Activated T-cell treated with anti-CD3 and anti-CD28 coated beads, Interleukin-2, amount 50 U/mL, for 4 hours (primary cell): Measurements from ENCODE around the gene NAPB. TPM values are rescaled to one million over a fixed set of nuclear protein-coding genes. Genes with fewer than 3 reads are reported as not detected.

Experiments
- ATAC-seq, 2 donors: fragments of 200-7000 bp; cut with Tn5 transposase; one replicate each; pipeline ENCODE4 v1.10.0; 2021
- DNase-seq: peaks from one replicate; pipeline ENCODE4 v3.0.0-alpha.2; 2020
- H3K27me3 Mint-ChIP-seq: one replicate; pipeline ENCODE4 v1.8.0; 2021; ENCODE audit warnings: low read depth, mixed read lengths
- H3K36me3 Mint-ChIP-seq: one replicate; pipeline ENCODE4 v1.8.0; 2022; ENCODE audit warnings: mixed read lengths; ENCODE audit not compliant: insufficient read depth
- H3K4me1 Mint-ChIP-seq: one replicate; pipeline ENCODE4 v1.8.0; 2021; ENCODE audit warnings: low read depth, mixed read lengths
- H3K4me3 Mint-ChIP-seq: one replicate; pipeline ENCODE4 v1.8.0; 2021; ENCODE audit warnings: mild to moderate bottlenecking, moderate library complexity, mixed read lengths
- H3K9me3 Mint-ChIP-seq: one replicate; pipeline ENCODE4 v1.8.0; 2021; ENCODE audit warnings: mixed read lengths
- total RNA-seq, 3 donors: library from RNA; stranded (reverse); gene quantifications; one replicate each; pipeline ENCODE4 v1.2.1, GENCODE V29; 2021

NAPB gene
- total RNA-seq, 3 donors from 2014 or later = 2.5 to 5.2 (median 3.5) TPM

DNA sequence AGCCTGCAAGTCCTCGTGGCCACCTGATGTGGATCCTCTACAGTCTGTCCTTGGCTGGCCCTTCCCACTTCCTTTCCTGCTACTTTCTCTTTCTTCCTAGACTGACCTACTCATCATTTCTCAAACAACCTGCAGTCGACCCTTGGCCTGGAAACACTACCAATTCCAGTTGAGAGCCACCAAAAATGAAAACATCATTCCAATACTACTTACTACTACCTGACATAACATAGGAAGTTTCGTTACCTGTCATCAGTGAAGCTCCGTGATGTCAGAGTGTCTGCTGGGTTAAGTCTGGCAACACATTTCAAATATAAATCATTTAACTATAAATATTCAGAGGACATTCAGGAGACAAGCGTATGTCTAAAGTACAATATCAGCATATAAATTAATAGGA is 45.5 kb downstream of the NAPB start:
- H3K4me1 Mint-ChIP-seq = peaks cover 1% of the 10 kb centered on the region
- H3K27me3 Mint-ChIP-seq = no peaks in the 10 kb centered on the region
- peaks cover 32% of the 10 kb centered on the region for H3K36me3 Mint-ChIP-seq
- no peaks in the 10 kb centered on the region for H3K9me3 Mint-ChIP-seq
- ATAC-seq (no peak), DNase-seq (no peak)
- H3K4me3 Mint-ChIP-seq = no peak overlapping the region

- Mint-ChIP-seq H3K4me3 (no peak overlapping the region), H3K27me3 (no peaks in the 10 kb centered on the region), H3K36me3 (peaks cover 42% of the 10 kb centered on the region), H3K9me3 (no peaks in the 10 kb centered on the region), H3K4me1 (peaks cover 1% of the 10 kb centered on the region)
- DNase-seq (no peak), ATAC-seq (no peak)
Observed at GRCh38 chr20:23374441-23374840, 46.8 kb downstream of the NAPB start.

DNA sequence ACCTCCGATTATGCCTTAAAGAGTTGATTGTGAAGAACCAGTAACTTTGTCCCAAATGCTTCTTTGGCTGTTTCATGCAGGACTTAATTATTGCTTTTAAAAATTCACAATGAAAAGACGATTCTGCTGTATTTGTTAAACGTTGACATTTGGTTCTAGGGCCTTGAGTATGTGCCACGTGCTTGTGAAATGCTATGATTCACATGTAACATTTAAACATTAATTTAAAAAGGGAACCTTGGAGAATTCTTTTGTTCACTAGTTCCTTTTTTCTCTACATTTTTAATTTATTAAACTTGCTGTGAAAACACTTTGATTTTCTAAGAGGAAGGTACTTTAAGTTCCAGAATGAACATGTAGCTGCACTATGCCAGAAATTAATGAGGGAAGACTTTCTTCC is 49.8 kb downstream of the NAPB start:
- DNase-seq (no peak), ATAC-seq (no peak)
- H3K4me1 Mint-ChIP-seq = peaks cover 20% of the 10 kb centered on the region
- peaks cover 35% of the 10 kb centered on the region for H3K36me3 Mint-ChIP-seq
- H3K9me3 Mint-ChIP-seq = no peaks in the 10 kb centered on the region
- H3K27me3 Mint-ChIP-seq = no peaks in the 10 kb centered on the region
- H3K4me3 Mint-ChIP-seq = no peak overlapping the region

DNA sequence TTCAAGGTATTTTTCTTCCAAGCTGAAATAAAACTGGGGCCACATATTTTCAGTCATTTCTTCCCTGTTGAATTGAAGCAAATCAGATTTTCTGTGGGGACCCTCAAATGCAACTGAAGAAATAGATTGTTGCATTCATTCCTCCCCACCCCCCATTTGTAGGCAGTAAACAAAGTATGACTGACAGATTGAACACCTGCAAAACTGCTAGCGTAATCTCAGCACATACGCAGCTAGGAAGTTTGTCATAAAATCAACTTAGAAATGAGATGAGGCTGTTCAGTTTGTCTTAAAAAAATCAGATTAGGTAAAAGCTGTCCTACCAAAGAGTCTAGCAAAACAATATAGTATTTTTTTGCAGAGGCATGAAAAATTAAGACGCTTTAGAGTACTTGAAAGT is 50.4 kb downstream of the NAPB start:
- Mint-ChIP-seq H3K36me3 (peaks cover 33% of the 10 kb centered on the region), H3K4me1 (peaks cover 26% of the 10 kb centered on the region), H3K9me3 (no peaks in the 10 kb centered on the region), H3K27me3 (no peaks in the 10 kb centered on the region), H3K4me3 (no peak overlapping the region)
- no peak for DNase-seq
- ATAC-seq = no peak

- no peak for DNase-seq
- H3K4me1 Mint-ChIP-seq = peaks cover 26% of the 10 kb centered on the region
- peaks cover 28% of the 10 kb centered on the region for H3K36me3 Mint-ChIP-seq
- ATAC-seq = no peak
- no peaks in the 10 kb centered on the region for H3K9me3 Mint-ChIP-seq
- H3K4me3 Mint-ChIP-seq = no peak overlapping the region
- H3K27me3 Mint-ChIP-seq = no peaks in the 10 kb centered on the region
Observed at GRCh38 chr20:23370274-23370673, 51.0 kb downstream of the NAPB start.

DNA sequence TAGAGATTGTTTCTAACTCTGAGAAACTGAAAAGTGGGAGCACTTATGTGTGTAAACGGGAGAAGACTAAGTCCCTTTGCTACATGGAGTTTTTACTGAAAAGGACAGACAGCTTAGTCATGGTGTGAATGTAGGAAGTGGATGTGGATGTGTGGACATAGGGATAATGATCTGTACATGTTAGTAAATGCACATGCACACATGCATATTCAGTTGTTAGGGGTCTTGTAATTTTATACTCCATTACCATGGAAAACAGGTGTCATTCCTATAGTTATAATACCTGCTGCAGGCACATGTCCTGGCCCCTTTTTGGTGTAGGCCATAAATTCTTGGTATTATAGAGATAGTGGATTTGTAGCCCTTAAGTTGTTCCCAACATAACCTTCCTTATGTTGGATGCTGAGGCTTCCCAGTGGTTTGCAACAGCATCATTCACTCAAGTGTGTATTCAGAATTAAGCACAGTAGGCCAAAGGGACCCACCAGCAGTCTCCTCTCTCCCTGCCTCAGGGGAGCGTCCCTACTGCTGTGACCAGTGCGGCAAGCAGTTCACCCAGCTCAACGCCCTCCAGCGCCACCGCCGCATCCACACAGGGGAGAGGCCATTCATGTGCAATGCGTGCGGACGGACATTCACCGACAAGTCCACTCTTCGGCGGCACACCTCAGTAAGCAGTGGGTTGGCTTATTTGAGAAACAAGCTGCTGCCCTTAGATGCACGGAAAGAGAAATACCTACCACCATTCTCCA is 52.0 kb downstream of the NAPB start:
- Mint-ChIP-seq H3K4me1 (peaks cover 36% of the 10 kb centered on the region), H3K9me3 (no peaks in the 10 kb centered on the region), H3K27me3 (no peaks in the 10 kb centered on the region), H3K4me3 (no peak overlapping the region), H3K36me3 (peaks cover 33% of the 10 kb centered on the region)
- ATAC-seq (no peak), DNase-seq (no peak)

GRCh38 chr20:23368316-23369071 is 52.8 kb downstream of the NAPB start:
- H3K36me3 Mint-ChIP-seq = peaks cover 32% of the 10 kb centered on the region
- DNase-seq (no peak), ATAC-seq (no peak)
- H3K27me3 Mint-ChIP-seq = no peaks in the 10 kb centered on the region
- peaks cover 43% of the 10 kb centered on the region for H3K4me1 Mint-ChIP-seq
- H3K4me3 Mint-ChIP-seq = no peak overlapping the region
- H3K9me3 Mint-ChIP-seq = no peaks in the 10 kb centered on the region

- Mint-ChIP-seq H3K9me3 (no peaks in the 10 kb centered on the region), H3K27me3 (no peaks in the 10 kb centered on the region), H3K36me3 (peaks cover 32% of the 10 kb centered on the region), H3K4me1 (peaks cover 50% of the 10 kb centered on the region), H3K4me3 (no peak overlapping the region)
- DNase-seq (no peak), ATAC-seq (peak; percentile 64 to 71)
Observed at GRCh38 chr20:23367770-23368169, 53.5 kb downstream of the NAPB start.

- Mint-ChIP-seq H3K4me1 (peaks cover 51% of the 10 kb centered on the region), H3K4me3 (peak overlapping the region; percentile 37), H3K36me3 (peaks cover 32% of the 10 kb centered on the region), H3K9me3 (no peaks in the 10 kb centered on the region), H3K27me3 (no peaks in the 10 kb centered on the region)
- ATAC-seq (peak in 1 of 2 donors; percentile 13), DNase-seq (no peak)
Observed at GRCh38 chr20:23366384-23366783, 54.9 kb downstream of the NAPB start.

DNA sequence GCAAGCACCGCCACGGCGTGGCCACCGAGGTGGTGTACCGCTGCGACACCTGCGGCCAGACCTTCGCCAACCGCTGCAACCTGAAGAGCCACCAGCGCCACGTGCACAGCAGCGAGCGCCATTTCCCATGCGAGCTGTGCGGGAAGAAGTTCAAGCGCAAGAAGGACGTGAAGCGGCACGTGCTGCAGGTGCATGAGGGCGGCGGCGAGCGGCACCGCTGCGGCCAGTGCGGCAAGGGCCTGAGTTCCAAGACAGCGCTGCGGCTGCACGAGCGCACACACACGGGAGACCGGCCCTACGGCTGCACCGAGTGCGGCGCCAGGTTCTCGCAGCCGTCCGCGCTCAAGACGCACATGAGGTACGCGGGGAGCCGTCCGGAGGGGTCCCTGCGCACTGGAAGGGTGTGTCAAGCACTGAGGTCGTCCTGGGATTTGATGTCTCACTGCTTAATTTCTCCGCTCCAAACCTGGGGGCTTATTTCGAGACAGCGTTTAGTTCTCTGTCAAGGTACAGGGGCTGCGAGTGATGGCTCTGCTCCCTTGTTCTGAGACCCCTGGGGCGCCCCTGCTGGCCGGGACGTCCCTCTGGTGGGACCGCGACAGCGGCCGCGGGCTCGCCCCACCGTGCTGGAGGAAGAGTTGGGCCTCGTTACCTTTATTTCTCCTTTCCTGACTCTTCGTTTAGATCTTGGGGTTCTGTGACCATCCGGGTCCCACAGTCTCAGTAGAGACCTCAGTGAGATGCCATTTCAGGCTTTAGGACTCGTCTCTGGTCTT is 55.7 kb downstream of the NAPB start:
- ATAC-seq (no peak), DNase-seq (no peak)
- Mint-ChIP-seq H3K27me3 (no peaks in the 10 kb centered on the region), H3K9me3 (no peaks in the 10 kb centered on the region), H3K36me3 (peaks cover 28% of the 10 kb centered on the region), H3K4me1 (peaks cover 51% of the 10 kb centered on the region), H3K4me3 (peak overlapping the region; percentile 37)

- H3K9me3 Mint-ChIP-seq = no peaks in the 10 kb centered on the region
- ATAC-seq (no peak), DNase-seq (no peak)
- no peaks in the 10 kb centered on the region for H3K27me3 Mint-ChIP-seq
- H3K4me3 Mint-ChIP-seq = peak overlapping the region; percentile 94
- peaks cover 15% of the 10 kb centered on the region for H3K36me3 Mint-ChIP-seq
- H3K4me1 Mint-ChIP-seq = peaks cover 55% of the 10 kb centered on the region
Observed at GRCh38 chr20:23363257-23363649, 58.0 kb downstream of the NAPB start.

DNA sequence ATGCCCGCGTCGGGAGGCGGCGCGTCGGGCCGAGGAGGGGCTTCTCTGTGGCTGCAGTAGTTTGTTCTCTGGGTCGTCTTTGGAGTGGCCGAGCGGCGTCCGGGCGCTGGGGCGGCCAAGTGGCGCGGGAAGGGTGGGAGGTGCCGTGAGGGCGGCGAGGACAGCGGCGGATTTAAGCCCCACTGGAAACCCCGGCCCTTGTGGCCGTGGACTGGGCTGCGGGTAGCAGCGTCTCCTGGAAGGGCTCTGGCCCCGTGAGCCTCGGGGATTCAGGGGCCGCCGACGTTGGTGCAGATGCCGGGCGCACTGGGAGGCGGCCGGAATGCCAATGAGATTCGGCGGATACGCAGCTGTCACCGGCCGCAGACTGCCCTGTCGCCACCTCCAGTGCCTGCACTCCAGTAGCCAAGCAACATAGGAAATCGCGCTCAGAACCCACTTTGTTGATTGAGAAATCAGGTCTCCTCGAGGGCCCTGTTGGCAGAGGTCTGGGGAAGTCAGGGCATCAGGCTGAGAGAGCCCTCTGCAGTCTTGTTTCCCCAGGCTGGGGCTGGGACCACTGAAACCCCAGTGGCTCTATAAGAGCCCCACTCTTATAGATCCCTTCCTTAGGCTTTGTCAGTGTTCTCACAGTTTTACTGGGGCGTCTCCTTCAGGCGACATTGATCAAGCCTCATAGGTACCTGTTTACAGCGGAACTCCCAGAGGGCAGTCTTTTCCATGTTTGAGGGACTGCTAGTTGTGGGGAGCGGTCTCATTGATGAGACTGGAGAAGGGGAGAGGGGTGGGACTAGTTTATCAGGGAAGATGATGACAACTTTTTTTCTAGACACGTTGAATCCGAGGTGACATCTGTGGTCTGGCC is 58.7 kb downstream of the NAPB start:
- no peak for ATAC-seq
- Mint-ChIP-seq H3K27me3 (no peaks in the 10 kb centered on the region), H3K4me3 (peak overlapping the region; percentile 94), H3K36me3 (peaks cover 13% of the 10 kb centered on the region), H3K4me1 (peaks cover 51% of the 10 kb centered on the region), H3K9me3 (no peaks in the 10 kb centered on the region)
- no peak for DNase-seq

- ATAC-seq = peak; percentile 79 to 84
- H3K4me3 Mint-ChIP-seq = peak within 1 kb of the TSS; percentile 94
- H3K4me1 Mint-ChIP-seq = peaks cover 45% of the 10 kb centered on the region
- H3K27me3 Mint-ChIP-seq = no peaks in the 10 kb centered on the region
- H3K36me3 Mint-ChIP-seq = peaks cover 13% of the 10 kb centered on the region
- peak; percentile 98 for DNase-seq
- no peaks in the 10 kb centered on the region for H3K9me3 Mint-ChIP-seq
Observed at GRCh38 chr20:23361476-23362391, 59.6 kb downstream of the NAPB start, which contains the start of gene GZF1. GZF1 (plus strand) TSS chr20:23362182; CDS start chr20:23364384, 2,202 bp downstream.
